Measurements from ENCODE around the gene PTGDS. TPM values are rescaled to one million over a fixed set of nuclear protein-coding genes. Genes with fewer than 3 reads are reported as not detected.

Gene PTGDS
- total RNA-seq, 1 experiment from 2014 or later: not detected

DNA sequence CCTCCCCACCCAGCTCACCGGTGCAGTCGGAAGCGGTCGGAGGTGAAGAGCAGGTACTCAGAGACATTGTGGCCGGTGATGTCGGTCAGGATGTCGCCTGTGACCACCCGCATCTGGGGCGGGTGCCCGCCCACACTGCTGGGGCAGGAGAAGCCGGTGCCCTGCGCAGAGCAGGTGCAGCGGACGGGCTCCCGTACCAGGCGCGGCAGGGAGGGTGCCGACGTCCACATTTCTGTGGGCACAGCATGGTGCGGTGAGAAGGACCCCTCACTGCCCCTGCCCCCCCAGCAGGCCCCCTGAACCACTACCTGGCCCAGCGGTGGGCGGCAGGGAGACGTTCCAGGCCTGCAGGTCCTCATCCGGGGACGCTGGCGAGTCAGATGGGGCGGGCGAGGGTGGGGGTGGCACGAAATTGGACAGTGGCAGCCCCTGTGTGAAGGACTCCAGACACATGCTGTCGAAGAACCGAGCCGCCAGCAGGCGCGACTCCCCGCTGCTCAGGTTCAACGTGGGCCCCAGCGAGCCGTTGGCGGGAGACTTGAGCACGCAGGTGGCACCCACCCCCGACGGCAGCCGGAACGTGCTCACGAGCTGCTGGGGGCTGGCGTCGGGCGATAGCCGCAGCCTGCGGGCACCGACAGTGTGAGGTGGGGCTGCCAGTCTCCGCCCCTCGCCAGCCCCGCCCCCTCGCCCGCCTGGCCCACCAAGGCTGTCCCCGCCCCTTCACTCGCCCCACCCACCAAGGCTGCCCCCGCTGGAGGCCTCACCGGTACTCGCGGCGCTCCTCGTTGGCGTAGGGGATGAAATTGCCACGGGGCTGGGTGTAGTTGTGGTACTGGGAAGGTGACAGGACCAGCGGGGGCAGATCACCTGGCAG, 35.6 kb downstream of the PTGDS start:
- no peak for DNase-seq (ENCODE audit: low read depth)
- in situ Hi-C loops (cut with HindIII; ENCODE audit: low pct_unique_long_range_greater_than_20kb, low sequenced_read_pairs): no loop called here

DNA sequence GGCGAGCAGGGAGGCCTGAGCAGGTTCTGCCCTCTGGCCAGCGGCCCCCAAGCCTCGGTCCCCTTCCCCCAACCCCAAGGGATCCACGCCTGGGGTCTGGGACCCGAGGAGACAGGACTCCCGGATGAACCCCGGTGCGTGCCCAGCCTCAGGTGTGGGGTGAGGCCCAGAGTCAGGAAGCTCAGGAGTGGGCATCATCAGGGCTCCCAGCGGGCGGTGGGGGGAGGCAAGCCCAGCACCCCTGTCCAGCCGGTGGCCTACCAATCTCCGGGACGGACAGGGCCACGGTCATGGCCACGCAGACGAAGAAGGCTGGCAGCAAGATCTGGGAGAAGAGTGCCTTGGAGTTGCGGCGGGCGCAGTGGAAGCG, 36.3 kb downstream of the PTGDS start:
- in situ Hi-C loops (cut with HindIII; ENCODE audit: low pct_unique_long_range_greater_than_20kb, low sequenced_read_pairs): no loop called here
- no peak for DNase-seq (ENCODE audit: low read depth)

DNA sequence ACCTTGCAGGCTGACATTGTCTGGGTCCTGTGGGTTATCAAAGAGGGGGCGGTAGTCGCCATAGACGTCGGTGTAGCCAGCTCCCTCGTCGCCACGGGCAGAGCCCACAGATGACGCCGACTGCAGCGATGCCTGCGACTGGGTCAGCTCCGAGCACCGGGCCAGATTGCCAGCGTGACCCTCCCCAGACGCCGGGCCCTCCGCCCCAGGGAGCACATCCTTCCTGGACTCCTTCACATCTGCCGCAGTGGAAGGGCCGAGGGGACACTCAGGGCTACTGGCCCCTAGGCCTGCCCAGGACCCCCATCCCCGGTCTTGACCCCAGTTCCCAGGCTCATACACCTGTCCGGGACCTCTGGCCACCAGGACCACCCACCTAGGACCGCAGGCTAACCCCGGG, 36.9 kb downstream of the PTGDS start:
- DNase-seq (ENCODE audit: low read depth): no peak
- in situ Hi-C loops (cut with HindIII; ENCODE audit: low pct_unique_long_range_greater_than_20kb, low sequenced_read_pairs): no loop called here

DNA sequence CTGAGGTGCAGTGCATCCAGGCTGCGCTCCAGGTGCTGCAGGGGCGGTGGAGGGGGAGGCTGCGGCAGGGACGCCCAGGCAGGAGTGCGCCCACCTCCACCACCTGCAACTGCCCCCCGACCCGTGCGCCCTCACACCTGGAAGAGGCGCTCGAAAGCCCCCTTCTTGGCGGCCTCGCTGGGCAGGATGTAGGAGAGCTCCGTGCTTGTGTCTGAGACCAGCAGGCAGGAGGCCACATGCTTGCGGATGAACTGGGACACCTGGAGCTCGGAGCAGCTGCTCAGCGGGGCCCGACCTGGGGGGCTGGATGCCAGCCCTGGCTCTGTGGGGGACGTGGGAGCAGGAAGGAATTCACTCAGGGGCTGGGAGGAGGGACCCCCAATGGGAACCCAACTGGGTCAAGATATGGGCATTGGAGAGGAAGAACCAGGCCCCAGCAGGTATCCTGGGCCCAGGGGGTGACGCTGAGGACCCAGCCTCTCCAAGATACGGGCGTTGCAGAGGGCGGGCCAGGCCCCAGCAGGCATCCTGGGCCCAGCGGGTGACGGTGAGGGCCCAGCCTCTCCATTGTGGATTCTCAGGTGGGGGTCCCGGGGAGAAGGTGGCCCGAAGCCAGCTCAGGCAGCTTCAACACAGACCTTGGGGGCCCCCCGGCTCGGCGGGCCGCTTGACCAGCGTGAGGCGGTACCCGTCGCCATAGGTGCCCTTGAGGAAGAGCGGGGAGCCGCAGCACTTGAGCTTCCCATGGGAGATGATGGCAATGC, 37.7 kb downstream of the PTGDS start:
- no peak for DNase-seq (ENCODE audit: low read depth)
- in situ Hi-C loops (cut with HindIII; ENCODE audit: low pct_unique_long_range_greater_than_20kb, low sequenced_read_pairs): no loop called here

DNA sequence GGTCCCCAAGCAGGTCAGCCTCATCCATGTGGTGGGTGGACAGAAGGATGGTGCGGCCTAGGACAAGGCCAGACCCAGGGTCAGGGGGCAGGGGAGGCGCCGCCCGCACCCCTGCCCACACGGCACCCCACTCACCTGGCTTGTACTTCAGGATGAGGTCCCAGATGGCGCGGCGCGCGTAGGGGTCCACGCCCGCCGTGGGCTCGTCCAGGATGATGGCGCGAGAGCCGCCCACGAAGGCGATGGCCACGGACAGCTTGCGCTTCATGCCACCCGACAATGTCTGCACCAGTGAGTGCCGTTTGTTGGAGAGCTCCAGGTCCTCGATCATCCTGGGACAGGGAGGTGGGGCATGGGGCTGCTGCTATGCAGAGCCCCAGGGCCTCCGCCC, 38.2 kb downstream of the PTGDS start:
- DNase-seq (ENCODE audit: low read depth): no peak
- in situ Hi-C loops (cut with HindIII; ENCODE audit: low pct_unique_long_range_greater_than_20kb, low sequenced_read_pairs): no loop called here

DNA sequence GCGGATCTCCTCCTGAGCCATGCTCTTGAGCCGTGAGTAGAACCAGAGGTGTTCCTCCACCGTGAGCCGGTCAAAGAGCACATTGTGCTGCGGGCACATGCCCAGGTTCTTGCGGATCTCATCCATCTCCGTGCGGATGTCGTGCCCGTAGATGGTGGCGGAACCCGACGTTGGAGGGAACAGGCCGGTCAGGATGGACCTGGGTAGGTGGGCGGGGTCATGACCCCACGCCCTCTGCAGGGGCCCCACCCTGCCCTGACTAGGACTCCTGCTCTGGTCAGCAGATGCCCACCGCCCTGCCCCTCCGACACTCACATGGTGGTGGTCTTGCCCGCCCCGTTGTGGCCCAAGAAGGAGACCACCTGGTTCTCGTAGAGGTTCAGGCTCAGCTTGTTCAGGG, 38.7 kb downstream of the PTGDS start:
- no peak for DNase-seq (ENCODE audit: low read depth)
- in situ Hi-C loops (cut with HindIII; ENCODE audit: low pct_unique_long_range_greater_than_20kb, low sequenced_read_pairs): no loop called here

DNA sequence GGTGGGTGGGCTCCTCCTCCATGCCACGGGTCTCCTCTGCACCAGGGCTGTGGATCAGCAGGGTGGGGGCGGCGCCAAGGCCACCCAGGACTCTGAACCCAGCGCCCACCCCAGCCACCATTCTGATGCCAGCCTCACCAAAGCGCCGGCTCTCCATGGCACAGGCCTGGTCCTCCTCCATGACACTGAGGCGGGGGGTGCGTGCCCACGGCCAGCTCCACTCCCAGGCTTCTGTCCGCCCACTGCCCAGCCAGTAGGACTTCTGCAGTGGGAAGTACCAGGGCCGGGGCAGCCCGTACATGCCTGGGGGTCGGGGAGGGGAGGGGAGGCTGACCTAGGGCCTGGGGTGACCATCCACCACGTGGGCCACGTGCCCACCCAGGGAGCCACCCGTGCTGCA, 39.1 kb downstream of the PTGDS start:
- in situ Hi-C loops (cut with HindIII; ENCODE audit: low pct_unique_long_range_greater_than_20kb, low sequenced_read_pairs): no loop called here
- no peak for DNase-seq (ENCODE audit: low read depth)

DNA sequence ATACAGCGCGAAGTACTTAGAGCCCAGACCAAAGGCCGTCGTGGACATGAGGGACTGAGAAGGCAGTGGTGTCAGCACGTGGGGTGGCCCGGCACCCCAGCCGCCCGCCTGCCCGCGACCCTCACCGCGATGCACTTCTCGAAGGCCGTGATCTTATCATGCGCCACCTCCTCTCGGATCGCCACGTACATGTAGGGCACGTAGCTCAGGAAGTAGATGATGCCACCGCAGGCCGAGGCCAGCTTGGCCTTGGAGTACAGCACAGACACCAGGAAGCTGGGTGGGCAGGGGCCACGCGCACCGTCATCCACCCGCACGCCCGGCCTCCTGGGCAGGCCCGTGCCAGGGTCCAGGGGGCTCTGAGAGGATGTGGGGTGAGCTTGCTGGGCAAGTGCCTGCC, 39.8 kb downstream of the PTGDS start:
- in situ Hi-C loops (cut with HindIII; ENCODE audit: low pct_unique_long_range_greater_than_20kb, low sequenced_read_pairs): no loop called here
- no peak for DNase-seq (ENCODE audit: low read depth)

DNA sequence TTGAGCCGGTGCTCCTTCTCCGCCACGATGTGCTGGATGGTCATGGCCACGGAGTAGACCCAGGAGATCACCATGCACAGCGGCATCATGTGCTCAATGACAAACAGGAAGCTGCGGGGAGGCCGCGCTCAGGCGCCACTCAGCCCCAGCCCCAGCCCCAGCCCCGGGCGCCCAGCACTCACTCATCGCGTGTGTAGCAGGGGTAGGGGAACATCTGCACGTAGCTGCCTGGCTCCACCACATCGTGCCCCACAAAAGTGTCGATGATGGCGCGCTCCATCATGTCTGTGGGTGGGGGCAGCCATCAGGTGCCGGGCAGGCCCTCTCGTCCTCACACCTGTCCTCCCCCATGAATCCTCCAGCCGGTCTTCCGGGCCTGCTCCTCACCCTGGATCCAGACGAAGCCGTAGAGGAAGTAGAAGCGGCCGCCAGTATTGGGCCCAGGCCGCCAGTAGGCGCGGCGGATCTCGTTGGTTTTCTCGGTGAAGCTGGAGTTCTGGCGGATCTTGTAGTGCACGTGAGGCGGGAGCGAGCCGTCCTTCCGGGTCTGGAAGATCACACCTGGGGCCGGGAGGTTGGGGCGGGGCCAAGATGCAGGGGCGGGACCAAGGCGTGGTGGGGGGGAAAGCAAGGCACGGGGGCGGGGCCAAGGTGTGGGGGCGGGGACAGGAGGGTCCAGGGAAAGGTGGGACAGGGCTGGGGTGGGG, 40.6 kb downstream of the PTGDS start:
- in situ Hi-C loops (cut with HindIII; ENCODE audit: low pct_unique_long_range_greater_than_20kb, low sequenced_read_pairs): no loop called here
- no peak for DNase-seq (ENCODE audit: low read depth)

DNA sequence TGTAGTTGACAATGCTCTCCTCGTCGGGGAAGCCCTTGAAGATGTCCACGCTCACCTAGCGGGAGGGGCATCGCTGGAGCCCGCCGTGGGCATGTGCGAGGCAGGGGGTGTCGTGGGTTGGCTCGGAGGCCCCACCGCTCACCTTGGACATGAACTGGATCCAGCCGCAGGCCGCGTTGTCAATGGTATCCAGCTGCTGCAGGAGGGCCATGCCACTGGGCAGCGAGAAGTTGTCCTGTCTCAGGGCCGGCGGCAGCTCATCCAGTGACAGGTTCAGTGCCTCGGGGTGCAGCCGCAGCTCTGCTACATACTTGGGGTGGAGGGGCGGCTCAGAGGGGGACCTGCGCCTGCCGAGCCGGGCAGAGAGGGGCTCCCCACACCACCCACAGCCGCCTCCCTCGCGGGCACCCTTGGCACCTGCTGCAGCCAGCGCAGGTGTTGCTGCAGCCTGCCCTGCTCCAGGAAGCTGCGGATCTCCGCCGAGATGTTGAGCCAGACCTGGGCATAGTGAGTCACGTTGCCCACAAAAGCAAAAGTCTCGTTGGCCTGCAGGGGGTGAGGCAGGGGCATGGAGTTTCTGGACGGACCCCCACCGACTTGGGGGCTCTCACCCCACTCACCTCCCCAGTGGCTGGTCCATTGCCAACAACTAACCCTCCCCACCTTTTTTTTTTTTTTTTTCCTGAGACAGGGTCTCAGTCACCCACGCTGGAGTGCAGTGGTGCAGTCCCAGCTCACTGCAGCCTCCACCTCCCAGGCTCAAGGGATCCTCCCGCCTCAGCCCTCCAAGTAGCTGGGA, 41.7 kb downstream of the PTGDS start:
- in situ Hi-C loops (cut with HindIII; ENCODE audit: low pct_unique_long_range_greater_than_20kb, low sequenced_read_pairs): no loop called here
- no peak for DNase-seq (ENCODE audit: low read depth)

DNA sequence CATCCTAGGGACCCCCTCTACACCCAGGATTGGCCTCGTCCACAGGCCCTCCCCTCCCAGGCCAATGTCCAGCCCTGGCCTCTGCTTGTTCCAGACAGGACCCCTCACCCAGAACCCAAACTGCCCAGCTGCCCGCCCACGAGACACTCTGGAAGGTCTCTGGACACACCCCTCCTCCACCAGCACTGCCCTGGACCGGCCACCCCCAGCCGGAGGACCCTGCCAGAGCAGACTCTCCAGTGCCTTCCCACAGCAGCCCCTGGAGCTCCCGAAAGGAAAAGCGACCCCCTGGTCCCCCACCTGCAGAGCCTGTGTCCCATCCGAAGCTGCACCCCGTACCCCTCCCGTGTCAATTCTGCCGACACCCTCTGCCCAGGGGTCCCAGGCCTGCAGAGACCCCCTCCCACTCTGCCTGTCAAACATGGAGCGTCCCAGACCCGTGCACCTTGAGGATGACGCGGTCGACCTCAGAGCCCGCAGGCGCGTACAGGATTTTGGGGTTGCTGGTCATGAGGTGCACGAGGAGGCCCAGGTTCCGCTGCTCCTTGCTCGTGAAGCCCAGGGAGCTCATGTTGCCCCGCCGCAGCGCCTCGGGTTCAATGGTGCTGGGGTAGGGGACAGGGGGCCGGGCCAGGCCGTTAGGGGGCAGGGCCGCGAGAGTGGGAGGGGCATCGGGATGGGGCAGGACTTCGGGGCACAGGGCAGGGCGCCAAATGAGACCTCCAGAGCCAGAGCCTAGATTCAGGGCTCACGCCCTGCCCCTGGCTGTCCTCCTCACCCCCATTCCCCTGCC, 42.8 kb downstream of the PTGDS start:
- in situ Hi-C loops (cut with HindIII; ENCODE audit: low pct_unique_long_range_greater_than_20kb, low sequenced_read_pairs): no loop called here
- DNase-seq (ENCODE audit: low read depth): no peak

DNA sequence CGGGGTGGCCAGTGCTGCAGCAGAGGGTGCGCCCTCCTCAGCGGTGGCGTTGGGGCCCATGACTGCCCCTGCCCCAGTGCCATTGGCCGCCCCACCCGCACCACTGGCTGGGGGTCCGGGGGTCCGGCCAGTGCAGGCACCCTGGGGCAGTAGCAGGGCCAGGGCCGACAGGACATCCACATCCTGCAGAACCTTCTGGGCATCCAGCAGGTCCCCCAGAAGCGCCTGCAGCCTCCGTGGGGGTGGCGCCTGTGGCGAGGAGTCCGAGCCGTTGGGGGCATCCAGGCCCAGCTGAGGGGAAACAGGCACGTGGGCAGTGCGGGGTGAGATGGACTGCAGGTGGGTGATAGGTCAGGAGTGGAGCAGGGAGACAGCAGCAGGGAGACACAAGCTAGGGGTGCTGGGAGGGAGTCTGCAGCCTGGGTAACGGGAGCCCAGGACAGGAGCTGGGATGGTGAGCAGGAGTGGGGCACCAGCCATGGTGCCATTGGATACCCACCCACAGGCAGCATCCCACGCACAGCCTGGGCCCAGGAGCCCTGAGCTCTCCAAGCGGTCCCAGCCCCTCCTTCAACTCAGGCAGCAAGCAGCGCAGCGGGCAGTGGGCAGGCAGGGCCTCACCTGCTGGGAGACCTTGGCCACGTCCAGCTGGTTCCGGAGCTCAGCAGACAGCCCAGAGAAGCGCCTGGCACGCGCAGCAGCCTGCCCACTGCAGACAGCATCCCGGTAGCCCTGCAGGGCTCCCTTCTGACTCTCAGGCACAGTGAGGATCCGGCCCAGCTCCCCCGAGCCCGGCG, 43.7 kb downstream of the PTGDS start:
- in situ Hi-C loops (cut with HindIII; ENCODE audit: low pct_unique_long_range_greater_than_20kb, low sequenced_read_pairs): no loop called here
- no peak for DNase-seq (ENCODE audit: low read depth)

DNA sequence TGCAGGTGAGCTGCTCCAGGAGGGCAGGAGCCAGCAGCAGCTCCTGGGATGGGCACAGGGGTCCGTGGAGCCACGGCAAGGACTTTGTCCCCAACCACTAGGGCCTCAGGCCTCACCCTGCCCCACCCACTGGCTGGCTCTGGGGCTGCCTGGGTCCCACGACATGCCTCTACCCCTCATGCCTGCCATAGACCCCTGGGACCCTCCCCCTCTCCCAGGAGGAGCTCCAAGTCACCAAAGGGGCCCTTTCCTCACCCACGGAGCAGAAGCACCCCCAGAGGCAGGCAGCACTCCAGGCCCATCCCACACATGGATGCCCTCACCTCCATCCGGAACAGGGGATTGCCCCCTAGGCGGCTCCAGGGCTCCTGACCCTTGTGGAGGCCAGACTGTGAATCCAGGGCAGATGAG, 44.3 kb downstream of the PTGDS start:
- no peak for DNase-seq (ENCODE audit: low read depth)
- in situ Hi-C loops (cut with HindIII; ENCODE audit: low pct_unique_long_range_greater_than_20kb, low sequenced_read_pairs): no loop called here

DNA sequence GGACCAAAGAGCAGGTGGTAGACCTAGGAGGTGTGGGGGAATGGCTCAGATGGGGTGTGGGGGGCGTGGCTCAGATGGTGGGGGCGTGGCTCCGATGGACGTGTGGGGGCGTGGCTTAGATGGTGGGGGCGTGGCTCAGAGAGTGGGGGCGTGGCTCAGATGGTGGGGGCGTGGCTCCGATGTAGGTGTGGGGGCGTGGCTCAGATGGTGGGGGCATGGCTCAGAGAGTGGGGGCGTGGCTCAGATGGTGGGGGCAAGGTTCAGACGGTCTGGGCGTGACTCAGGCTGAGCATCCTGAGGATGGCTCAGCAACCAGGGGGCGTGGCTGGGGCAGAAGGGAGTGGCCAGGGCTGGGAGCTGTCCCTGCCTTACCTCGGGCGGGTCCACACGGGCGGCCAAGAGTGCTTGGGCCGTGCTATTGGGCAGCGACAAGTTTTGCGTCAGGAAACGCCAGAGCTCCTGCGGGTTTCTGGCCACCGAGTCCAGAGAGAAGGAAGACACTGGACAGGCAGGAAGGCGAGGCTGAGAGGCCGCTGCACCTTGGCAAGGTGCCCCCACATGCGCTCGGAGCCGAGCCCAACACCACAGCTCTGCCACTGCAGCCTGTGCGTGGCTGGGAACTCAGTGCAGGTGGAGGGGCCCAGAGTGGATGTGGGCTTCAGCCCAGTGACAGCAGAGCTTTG, 44.8 kb downstream of the PTGDS start:
- peak; percentile 95 for DNase-seq (ENCODE audit: low read depth)
- in situ Hi-C loops (cut with HindIII; ENCODE audit: low pct_unique_long_range_greater_than_20kb, low sequenced_read_pairs): no loop called here

DNA sequence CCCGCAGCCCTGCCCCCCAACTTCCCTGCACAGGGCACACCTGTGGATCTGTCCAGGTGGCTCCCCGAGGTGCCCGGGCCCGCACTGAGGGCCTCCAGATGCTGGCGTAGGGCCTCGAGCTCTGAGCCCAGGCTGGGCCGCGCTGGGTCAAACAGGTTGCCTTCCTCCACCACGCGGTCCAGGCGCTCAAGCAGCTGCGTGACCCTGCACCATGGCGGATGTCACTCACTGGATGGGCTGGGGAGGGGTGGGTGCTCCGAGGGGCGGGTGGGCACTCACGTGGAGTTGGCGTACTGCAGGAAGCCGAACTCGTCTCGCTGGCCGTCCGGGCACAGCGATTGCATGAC, 45.3 kb downstream of the PTGDS start:
- DNase-seq (ENCODE audit: low read depth): no peak
- in situ Hi-C loops (cut with HindIII; ENCODE audit: low pct_unique_long_range_greater_than_20kb, low sequenced_read_pairs): no loop called here

DNA sequence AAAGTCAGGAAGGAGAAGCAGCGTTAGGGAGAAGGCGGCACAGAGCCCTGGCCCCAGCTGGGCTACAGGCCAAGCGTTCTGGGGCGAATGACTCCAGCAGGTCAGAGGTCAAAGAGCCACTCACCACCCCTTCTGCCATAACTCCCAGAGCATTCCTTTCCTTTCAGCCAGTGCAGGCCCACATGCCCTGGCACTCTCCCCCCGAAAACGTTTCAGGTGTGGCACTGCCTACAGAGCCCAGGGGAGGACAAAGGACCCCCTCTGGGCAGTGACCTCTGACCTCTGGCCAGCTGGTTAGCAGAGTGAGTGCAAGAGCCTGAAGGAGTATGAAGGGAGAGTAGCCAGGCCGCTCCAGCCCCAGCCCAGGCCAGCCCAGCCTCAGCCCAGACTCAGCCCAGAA, 45.9 kb downstream of the PTGDS start:
- in situ Hi-C loops (cut with HindIII; ENCODE audit: low pct_unique_long_range_greater_than_20kb, low sequenced_read_pairs): no loop called here
- no peak for DNase-seq (ENCODE audit: low read depth)

DNA sequence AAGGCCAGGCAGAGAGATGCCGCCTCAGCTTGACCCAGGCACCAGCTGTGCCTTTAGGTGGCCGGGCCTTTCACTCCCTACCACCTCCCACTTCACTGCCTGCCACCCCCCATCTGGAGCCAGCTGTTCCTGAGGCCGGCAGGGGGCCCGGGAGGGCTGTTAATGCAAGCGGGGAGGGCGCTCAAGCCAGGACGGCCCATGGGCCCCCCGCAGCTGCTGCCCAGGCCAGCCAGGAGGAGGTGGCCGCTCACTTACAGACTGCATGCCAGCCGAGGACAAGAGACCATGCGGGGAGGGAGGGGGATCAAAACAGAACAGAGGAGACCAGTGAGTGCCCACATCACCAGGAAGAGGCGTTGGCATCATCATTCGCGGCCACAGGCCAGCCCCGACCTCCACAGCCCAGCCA, 46.3 kb downstream of the PTGDS start:
- no peak for DNase-seq (ENCODE audit: low read depth)

More for the DNA sequence above, 46.3 kb downstream of the PTGDS start:
- in situ Hi-C loops (cut with HindIII; ENCODE audit: low pct_unique_long_range_greater_than_20kb, low sequenced_read_pairs): no loop called here

Measured in Caki2 (cell line).